Measurements from ENCODE around the gene BPIFA1. TPM values are rescaled to one million over a fixed set of nuclear protein-coding genes. Genes with fewer than 3 reads are reported as not detected.

Gene BPIFA1
- total RNA-seq, 1 experiment from 2014 or later: not detected

- H3K9me3 Mint-ChIP-seq: 0 out of 2 replicates have a peak, but pooled peaks cover 4% of the 10 kb centered on the region
- no peak for ATAC-seq
- DNase-seq (ENCODE audit: low spot score): no peak
- CTCF ChIA-PET: no interaction called here
- H3K27ac Mint-ChIP-seq: no peak overlapping the region
- no peaks in the 10 kb centered on the region for H3K4me1 Mint-ChIP-seq
- H3K36me3 Mint-ChIP-seq: no peaks in the 10 kb centered on the region
- POLR2A ChIA-PET: no interaction called here
- no peaks in the 10 kb centered on the region for H3K27me3 Mint-ChIP-seq (ENCODE audit: low read depth)
- H3K4me3 Mint-ChIP-seq: no peak overlapping the region
- TF ChIP-seq CREM (CRISPR knock-in tag; IDR thresholded peaks at IDR 0.05) (no peak), CBFB (CRISPR knock-in tag; IDR thresholded peaks at IDR 0.05; ENCODE audit: low read depth) (no peak), CREB1 (CRISPR knock-in tag; IDR thresholded peaks at IDR 0.05) (no peak), MXD4 (CRISPR knock-in tag; IDR thresholded peaks at IDR 0.05; ENCODE audit: borderline replicate concordance) (no peak), PRRX2 (CRISPR knock-in tag; IDR thresholded peaks at IDR 0.05) (no peak), ZNF416 (CRISPR knock-in tag; IDR thresholded peaks at IDR 0.05) (no peak), CDX4 (CRISPR knock-in tag; IDR thresholded peaks at IDR 0.05; ENCODE audit: borderline replicate concordance) (no peak), TP53 (CRISPR knock-in tag; IDR thresholded peaks at IDR 0.05) (no peak)
These were observed 19.2 kb downstream of the BPIFA1 start for GRCh38 chr20:33255005-33255404.

- no peak overlapping the region for H3K27ac Mint-ChIP-seq
These were observed 21.4 kb downstream of the BPIFA1 start for GRCh38 chr20:33257237-33257636.

GRCh38 chr20:33259371-33259770 is 23.6 kb downstream of the BPIFA1 start:
- H3K4me1 Mint-ChIP-seq: no peaks in the 10 kb centered on the region
- H3K27me3 Mint-ChIP-seq (ENCODE audit: low read depth): peaks cover 11% of the 10 kb centered on the region
- no peak for ATAC-seq
- ChIA-PET CTCF (interaction anchor here (0.9 to 2.0 kb wide), 3 partner anchors 32 to 40 kb away, joined by 3 to 8 read pairs (median 3); no protein-coding TSS in a partner anchor), POLR2A (no interaction called here)
- DNase-seq (ENCODE audit: low spot score): no peak
- H3K27ac Mint-ChIP-seq: no peak overlapping the region
- 0 out of 2 replicates have a peak, but pooled peaks cover under 1% of the 10 kb centered on the region for H3K9me3 Mint-ChIP-seq
- H3K36me3 Mint-ChIP-seq: no peaks in the 10 kb centered on the region
- H3K4me3 Mint-ChIP-seq: no peak overlapping the region
- no peak for TF ChIP-seq ZNF532 (CRISPR knock-in tag; IDR thresholded peaks at IDR 0.05; ENCODE audit: borderline replicate concordance)
- TF ChIP-seq ZNF219 (CRISPR knock-in tag; IDR thresholded peaks at IDR 0.05; ENCODE audit: borderline replicate concordance): no peak
- no peak for TF ChIP-seq GRHL2 (CRISPR knock-in tag; IDR thresholded peaks at IDR 0.05; ENCODE audit: insufficient replicate concordance, severe bottlenecking)

More at GRCh38 chr20:33257237-33257636, 21.4 kb downstream of the BPIFA1 start:
- Mint-ChIP-seq H3K36me3 (no peaks in the 10 kb centered on the region), H3K27me3 (ENCODE audit: low read depth) (peaks cover 7% of the 10 kb centered on the region; the same call in 1 of the 2 replicates), H3K4me3 (no peak overlapping the region), H3K9me3 (0 out of 2 replicates have a peak, but pooled peaks cover 4% of the 10 kb centered on the region), H3K4me1 (no peaks in the 10 kb centered on the region)
- no peak for TF ChIP-seq ZNF425 (CRISPR knock-in tag; conservative IDR thresholded peaks at IDR 0.05)
- TF ChIP-seq EMX1 (CRISPR knock-in tag; IDR thresholded peaks at IDR 0.05): no peak
- no peak for TF ChIP-seq MAX (CRISPR knock-in tag; IDR thresholded peaks at IDR 0.05)
- no peak for TF ChIP-seq FOXP4 (CRISPR knock-in tag; IDR thresholded peaks at IDR 0.05)
- ChIA-PET POLR2A (no interaction called here), CTCF (no interaction called here)
- DNase-seq (ENCODE audit: low spot score) (no peak), ATAC-seq (no peak)
